ENCODE results near the gene ERCC6L2. TPM values are rescaled to one million over a fixed set of nuclear protein-coding genes. Genes with fewer than 3 reads are reported as not detected.

ERCC6L2 gene
- total RNA-seq, 1 donor from 2014 or later: 77.6 TPM

DNA sequence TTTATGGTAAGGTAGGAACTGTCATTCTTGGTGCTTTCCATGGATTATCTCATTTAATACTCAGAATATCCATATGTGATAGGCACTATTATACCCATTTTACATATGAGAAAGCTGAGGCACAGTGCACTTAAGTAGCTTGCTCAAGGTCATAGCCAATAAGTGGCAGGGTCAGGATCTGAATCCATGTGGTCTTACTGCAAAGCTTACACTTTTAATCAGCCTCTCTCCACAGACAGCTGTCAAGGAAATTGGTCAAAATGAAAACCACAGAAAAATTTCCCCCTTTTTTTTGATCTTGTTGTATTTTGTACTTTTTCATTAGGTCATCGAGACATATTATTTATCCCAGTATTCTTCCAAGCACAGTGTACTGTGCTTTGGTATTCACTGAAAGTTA is 78.5 kb downstream of the ERCC6L2 start:
- no peak overlapping the region for H3K27ac Mint-ChIP-seq
- peaks cover 44% of the 10 kb centered on the region for H3K36me3 Mint-ChIP-seq

DNA sequence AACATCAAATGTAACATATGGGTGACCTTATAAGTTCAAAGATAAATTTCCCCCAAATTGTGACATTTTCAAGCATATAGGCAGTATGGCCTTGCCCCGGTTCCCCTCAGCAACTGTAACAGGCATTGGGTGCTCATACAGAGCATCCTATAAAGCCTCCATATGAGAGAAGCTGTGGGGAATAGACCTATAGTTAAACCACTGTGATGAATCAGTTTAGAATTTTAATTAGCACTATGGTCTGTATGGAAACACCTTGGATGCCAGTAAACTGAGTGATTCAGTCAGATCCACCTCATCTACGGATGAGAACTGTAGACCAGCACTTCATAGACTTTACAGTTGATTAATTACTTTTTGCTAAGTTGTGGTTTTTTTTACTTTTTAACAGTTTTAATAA is 79.4 kb downstream of the ERCC6L2 start:
- no peak for TF ChIP-seq EZH2phosphoT487 (IDR thresholded peaks at IDR 0.05)
- TF ChIP-seq, protein P1, sequence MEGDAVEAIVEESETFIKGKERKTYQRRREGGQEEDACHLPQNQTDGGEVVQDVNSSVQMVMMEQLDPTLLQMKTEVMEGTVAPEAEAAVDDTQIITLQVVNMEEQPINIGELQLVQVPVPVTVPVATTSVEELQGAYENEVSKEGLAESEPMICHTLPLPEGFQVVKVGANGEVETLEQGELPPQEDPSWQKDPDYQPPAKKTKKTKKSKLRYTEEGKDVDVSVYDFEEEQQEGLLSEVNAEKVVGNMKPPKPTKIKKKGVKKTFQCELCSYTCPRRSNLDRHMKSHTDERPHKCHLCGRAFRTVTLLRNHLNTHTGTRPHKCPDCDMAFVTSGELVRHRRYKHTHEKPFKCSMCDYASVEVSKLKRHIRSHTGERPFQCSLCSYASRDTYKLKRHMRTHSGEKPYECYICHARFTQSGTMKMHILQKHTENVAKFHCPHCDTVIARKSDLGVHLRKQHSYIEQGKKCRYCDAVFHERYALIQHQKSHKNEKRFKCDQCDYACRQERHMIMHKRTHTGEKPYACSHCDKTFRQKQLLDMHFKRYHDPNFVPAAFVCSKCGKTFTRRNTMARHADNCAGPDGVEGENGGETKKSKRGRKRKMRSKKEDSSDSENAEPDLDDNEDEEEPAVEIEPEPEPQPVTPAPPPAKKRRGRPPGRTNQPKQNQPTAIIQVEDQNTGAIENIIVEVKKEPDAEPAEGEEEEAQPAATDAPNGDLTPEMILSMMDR (IDR thresholded peaks at IDR 0.05): no peak
- no peak for TF ChIP-seq EZH2 (IDR thresholded peaks at IDR 0.05)
- Histone ChIP-seq H4K20me1 (ENCODE audit: low read depth) (no peaks in the 10 kb centered on the region), H3K27me3 (no peaks in the 10 kb centered on the region), H3K27ac (no peak overlapping the region), H3K9ac (no peak overlapping the region), H3F3A (ENCODE audit: low read depth) (peaks cover 8% of the 10 kb centered on the region), H3K36me3 (peaks cover 25% of the 10 kb centered on the region), H2AFZ (replicated peaks) (no peak overlapping the region), H3K4me1 (no peaks in the 10 kb centered on the region), H3K4me2 (no peak overlapping the region), H3K9me3 (ENCODE audit: low read depth) (no peaks in the 10 kb centered on the region), H3K79me2 (ENCODE audit: low read depth) (no peaks in the 10 kb centered on the region), H3K4me3 (no peak overlapping the region)
- H3K4me1 Mint-ChIP-seq: no peaks in the 10 kb centered on the region
- no peak overlapping the region for H3K27ac Mint-ChIP-seq
- peaks cover 43% of the 10 kb centered on the region for H3K36me3 Mint-ChIP-seq
- H3K4me3 Mint-ChIP-seq: no peak overlapping the region
- H3K9me3 Mint-ChIP-seq: peaks cover 17% of the 10 kb centered on the region
- DNase-seq (ENCODE audit: low spot score): no peak
- no peaks in the 10 kb centered on the region for H3K27me3 Mint-ChIP-seq (ENCODE audit: insufficient read depth, low read depth)

More for the DNA sequence above, 78.5 kb downstream of the ERCC6L2 start:
- H4K20me1 ChIP-seq (ENCODE audit: low read depth): no peaks in the 10 kb centered on the region
- peaks cover 19% of the 10 kb centered on the region for H3K9me3 Mint-ChIP-seq
- H2AFZ ChIP-seq (replicated peaks): no peak overlapping the region
- no peak overlapping the region for H3K4me3 ChIP-seq
- no peak for DNase-seq (ENCODE audit: low spot score)
- H3K4me1 ChIP-seq: no peaks in the 10 kb centered on the region
- TF ChIP-seq, protein P1 (IDR thresholded peaks at IDR 0.05): no peak
- no peak for TF ChIP-seq EZH2 (IDR thresholded peaks at IDR 0.05)
- no peak for TF ChIP-seq EZH2phosphoT487 (IDR thresholded peaks at IDR 0.05)
- H3K27me3 ChIP-seq: no peaks in the 10 kb centered on the region
- no peak overlapping the region for H3K4me2 ChIP-seq
- H3K9me3 ChIP-seq (ENCODE audit: low read depth): no peaks in the 10 kb centered on the region
- H3K27me3 Mint-ChIP-seq (ENCODE audit: insufficient read depth, low read depth): no peaks in the 10 kb centered on the region
- peaks cover 8% of the 10 kb centered on the region for H3F3A ChIP-seq (ENCODE audit: low read depth)
- H3K4me1 Mint-ChIP-seq: no peaks in the 10 kb centered on the region
- H3K4me3 Mint-ChIP-seq: no peak overlapping the region
- H3K27ac ChIP-seq: no peak overlapping the region
- H3K9ac ChIP-seq: no peak overlapping the region
- H3K36me3 ChIP-seq: peaks cover 25% of the 10 kb centered on the region
- no peaks in the 10 kb centered on the region for H3K79me2 ChIP-seq (ENCODE audit: low read depth)

DNA sequence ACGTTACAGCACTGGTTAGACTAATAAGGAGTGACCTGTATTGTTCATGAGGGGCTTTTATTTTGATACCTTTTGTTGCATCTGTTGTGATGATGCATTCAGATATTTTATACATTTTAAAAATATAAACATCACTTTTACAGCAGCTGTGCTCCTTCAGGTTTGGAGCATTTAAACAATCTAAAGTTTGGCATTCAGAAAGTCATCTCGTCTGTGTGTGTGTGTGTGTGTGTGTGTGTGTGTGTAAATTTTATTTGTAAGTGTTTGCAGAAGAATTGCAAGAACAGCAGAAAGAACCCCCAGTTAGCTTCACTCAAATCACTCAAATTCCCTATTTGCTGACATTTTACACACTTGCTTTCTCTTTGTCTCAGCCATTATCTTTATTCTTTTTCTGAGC is 87.4 kb downstream of the ERCC6L2 start:
- DNase-seq (ENCODE audit: low spot score): no peak
- no peak overlapping the region for H2AFZ ChIP-seq (replicated peaks)
- Mint-ChIP-seq H3K4me3 (no peak overlapping the region), H3K27ac (no peak overlapping the region), H3K4me1 (no peaks in the 10 kb centered on the region), H3K36me3 (peaks cover 27% of the 10 kb centered on the region), H3K9me3 (peaks cover 12% of the 10 kb centered on the region), H3K27me3 (ENCODE audit: insufficient read depth, low read depth) (no peaks in the 10 kb centered on the region)
- no peaks in the 10 kb centered on the region for H3K36me3 ChIP-seq
- H3F3A ChIP-seq (ENCODE audit: low read depth): no peaks in the 10 kb centered on the region
- H3K9me3 ChIP-seq (ENCODE audit: low read depth): no peaks in the 10 kb centered on the region
- no peaks in the 10 kb centered on the region for H3K27me3 ChIP-seq
- no peak overlapping the region for H3K9ac ChIP-seq
- no peaks in the 10 kb centered on the region for H3K4me1 ChIP-seq
- H3K79me2 ChIP-seq (ENCODE audit: low read depth): no peaks in the 10 kb centered on the region
- no peaks in the 10 kb centered on the region for H4K20me1 ChIP-seq (ENCODE audit: low read depth)
- no peak overlapping the region for H3K4me2 ChIP-seq
- H3K27ac ChIP-seq: no peak overlapping the region
- no peak overlapping the region for H3K4me3 ChIP-seq
- TF ChIP-seq EZH2phosphoT487 (IDR thresholded peaks at IDR 0.05) (no peak), EZH2 (IDR thresholded peaks at IDR 0.05) (no peak)
- TF ChIP-seq, protein P1 (IDR thresholded peaks at IDR 0.05): no peak

Data from neural progenitor cell (in vitro differentiated cells).